Tibial nerve (tissue), 4 donors: Measurements from ENCODE around the gene WDR81.

Experiments
- CTCF ChIP-seq, 5 experiments: fragments of 200-600 bp in 3 of 5; fragments of 450-650 bp in 2 of 5; sonication (generic) in 3 of 5; IDR thresholded peaks; one replicate each; pipeline ENCODE4 v1.5.1; 2016 to 2019; ENCODE audit warnings: antibody characterized with exemption in 5 of 5, mild to moderate bottlenecking in 3 of 5, moderate library complexity in 2 of 5
- EP300 ChIP-seq, 2 donors: sonication (generic); formaldehyde crosslinking; IDR thresholded peaks; one replicate each; pipeline ENCODE4 v1.6.1; 2017; ENCODE audit warnings: antibody characterized with exemption in 2 of 2, mild to moderate bottlenecking in 1 of 2
- POLR2A ChIP-seq, 2 donors: fragments of 450-650 bp; IDR thresholded peaks; one replicate each; pipeline ENCODE4 v1.6.1; 2017; ENCODE audit warnings: antibody characterized with exemption in 2 of 2, mild to moderate bottlenecking in 2 of 2, moderate library complexity in 2 of 2

- peak; percentile 46 to 73 for TF ChIP-seq POLR2A (IDR thresholded peaks at IDR 0.05)
- no peak for TF ChIP-seq CTCF (IDR thresholded peaks at IDR 0.05)
- TF ChIP-seq EP300 (IDR thresholded peaks at IDR 0.05) = peak; percentile 35 to 88
Measured at GRCh38 chr17:1730326-1731193, 6.1 kb downstream of the WDR81 start.
